Right forelimb (tissue), 1 donor: ENCODE data around the gene DES.

Experiments used
- DNase-seq: peaks from one replicate; pipeline ENCODE4 v3.0.0-alpha.2; 2018

DES gene

GRCh38 chr2:219421323-219421722, 3.1 kb downstream of the DES start:
- peak; percentile 21 for DNase-seq

- DNase-seq, result peak; percentile 37
Observed at GRCh38 chr2:219422952-219423534, 4.9 kb downstream of the DES start.

- DNase-seq, result peak; percentile 49
Observed at GRCh38 chr2:219423652-219424377, 5.6 kb downstream of the DES start.

- peak; percentile 35 for DNase-seq
Observed at GRCh38 chr2:219425238-219426067, 7.3 kb downstream of the DES start.

- peak; percentile 27 for DNase-seq
Observed at GRCh38 chr2:219426068-219426443, 7.9 kb downstream of the DES start.

- DNase-seq, result peak; percentile 13
Observed at GRCh38 chr2:219426534-219427136, 8.5 kb downstream of the DES start.

GRCh38 chr2:219428469-219428868, 10.3 kb downstream of the DES start:
- peak; percentile 30 for DNase-seq

GRCh38 chr2:219429958-219430606, 11.9 kb downstream of the DES start:
- DNase-seq, result peak; percentile 12

- DNase-seq, result peak; percentile 59
Observed at GRCh38 chr2:219430633-219431615, 12.7 kb downstream of the DES start.

- DNase-seq, result peak; percentile 37
Observed at GRCh38 chr2:219433666-219434467, 15.7 kb downstream of the DES start.

GRCh38 chr2:219434468-219434717, 16.2 kb downstream of the DES start:
- DNase-seq, result no peak

GRCh38 chr2:219434718-219435525, 16.7 kb downstream of the DES start, which contains the start of gene SPEG:
SPEG (plus strand) TSS chr2:219434843; CDS start chr2:219434978, 135 bp downstream.
- DNase-seq, result peak; percentile 49

- peak; percentile 42 for DNase-seq
Observed at GRCh38 chr2:219435701-219436100, 17.5 kb downstream of the DES start.

- peak; percentile 30 for DNase-seq
Observed at GRCh38 chr2:219436491-219436890, 18.3 kb downstream of the DES start.

GRCh38 chr2:219437141-219437540, 19.0 kb downstream of the DES start:
- no peak for DNase-seq

- no peak for DNase-seq
Observed at GRCh38 chr2:219437690-219438206, 19.6 kb downstream of the DES start.

GRCh38 chr2:219438453-219438852, 20.3 kb downstream of the DES start:
- no peak for DNase-seq

- peak; percentile 72 for DNase-seq
Observed at GRCh38 chr2:219439506-219439905, 21.3 kb downstream of the DES start.

- no peak for DNase-seq
Observed at GRCh38 chr2:219440388-219441256, 22.4 kb downstream of the DES start.
